GM10266 (cell line): ENCODE measurements around the gene TH.

Experiments used
- DNase-seq: peaks from one replicate; pipeline ENCODE4 v3.0.0; 2012; ENCODE audit errors: extremely low spot score
- TF ChIP-seq, protein P1 (sequence below): IDR thresholded peaks from 2 replicates; pipeline ENCODE4 v1.5.1; 2012; ENCODE audit warnings: mild to moderate bottlenecking, low read depth; ENCODE audit not compliant: control insufficient read depth, insufficient read depth; ENCODE audit errors: missing control alignments

Gene TH

DNA sequence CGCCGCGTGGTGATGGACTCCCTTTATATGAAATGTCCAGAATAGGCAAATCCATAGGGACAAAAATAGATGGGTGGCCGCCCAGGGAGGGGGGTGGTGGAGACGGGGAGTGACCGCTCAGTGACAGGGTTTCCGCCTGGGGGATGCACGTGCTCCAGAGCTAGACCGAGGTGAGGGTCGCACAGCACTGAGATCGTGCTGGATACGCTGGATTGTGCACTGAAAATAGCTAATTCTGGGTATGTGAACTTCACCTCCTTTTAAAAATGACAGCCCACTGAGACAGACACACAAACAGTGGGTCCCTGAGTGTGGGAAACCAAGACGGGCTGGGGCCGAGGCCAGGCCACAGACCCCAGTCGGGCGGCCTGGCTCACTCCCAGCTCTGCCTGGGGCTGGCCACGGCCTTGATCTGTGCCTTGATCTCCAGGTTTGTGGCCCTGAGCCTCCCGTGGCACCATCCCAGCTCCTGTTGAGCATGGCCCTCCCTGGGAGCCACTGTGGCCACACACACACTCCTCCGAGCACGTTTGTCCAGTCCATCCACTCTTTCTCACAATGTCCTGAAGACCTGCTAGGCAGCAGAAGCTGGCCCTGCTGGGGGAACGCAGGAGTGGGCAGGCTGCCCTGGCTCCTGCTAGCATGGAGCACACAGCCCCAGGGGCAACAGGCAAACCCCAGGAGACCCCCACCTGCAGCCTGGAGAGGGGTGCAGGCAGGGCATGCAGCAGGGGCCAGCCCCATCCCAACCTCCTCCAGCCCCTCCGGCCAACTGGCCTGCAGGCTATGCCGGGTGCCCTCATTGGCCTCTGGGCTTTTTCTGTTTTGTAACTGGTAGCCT is 41.0 kb upstream of the TH start:
- no peak for DNase-seq
- TF ChIP-seq, protein P1, sequence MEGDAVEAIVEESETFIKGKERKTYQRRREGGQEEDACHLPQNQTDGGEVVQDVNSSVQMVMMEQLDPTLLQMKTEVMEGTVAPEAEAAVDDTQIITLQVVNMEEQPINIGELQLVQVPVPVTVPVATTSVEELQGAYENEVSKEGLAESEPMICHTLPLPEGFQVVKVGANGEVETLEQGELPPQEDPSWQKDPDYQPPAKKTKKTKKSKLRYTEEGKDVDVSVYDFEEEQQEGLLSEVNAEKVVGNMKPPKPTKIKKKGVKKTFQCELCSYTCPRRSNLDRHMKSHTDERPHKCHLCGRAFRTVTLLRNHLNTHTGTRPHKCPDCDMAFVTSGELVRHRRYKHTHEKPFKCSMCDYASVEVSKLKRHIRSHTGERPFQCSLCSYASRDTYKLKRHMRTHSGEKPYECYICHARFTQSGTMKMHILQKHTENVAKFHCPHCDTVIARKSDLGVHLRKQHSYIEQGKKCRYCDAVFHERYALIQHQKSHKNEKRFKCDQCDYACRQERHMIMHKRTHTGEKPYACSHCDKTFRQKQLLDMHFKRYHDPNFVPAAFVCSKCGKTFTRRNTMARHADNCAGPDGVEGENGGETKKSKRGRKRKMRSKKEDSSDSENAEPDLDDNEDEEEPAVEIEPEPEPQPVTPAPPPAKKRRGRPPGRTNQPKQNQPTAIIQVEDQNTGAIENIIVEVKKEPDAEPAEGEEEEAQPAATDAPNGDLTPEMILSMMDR, result no peak

DNA sequence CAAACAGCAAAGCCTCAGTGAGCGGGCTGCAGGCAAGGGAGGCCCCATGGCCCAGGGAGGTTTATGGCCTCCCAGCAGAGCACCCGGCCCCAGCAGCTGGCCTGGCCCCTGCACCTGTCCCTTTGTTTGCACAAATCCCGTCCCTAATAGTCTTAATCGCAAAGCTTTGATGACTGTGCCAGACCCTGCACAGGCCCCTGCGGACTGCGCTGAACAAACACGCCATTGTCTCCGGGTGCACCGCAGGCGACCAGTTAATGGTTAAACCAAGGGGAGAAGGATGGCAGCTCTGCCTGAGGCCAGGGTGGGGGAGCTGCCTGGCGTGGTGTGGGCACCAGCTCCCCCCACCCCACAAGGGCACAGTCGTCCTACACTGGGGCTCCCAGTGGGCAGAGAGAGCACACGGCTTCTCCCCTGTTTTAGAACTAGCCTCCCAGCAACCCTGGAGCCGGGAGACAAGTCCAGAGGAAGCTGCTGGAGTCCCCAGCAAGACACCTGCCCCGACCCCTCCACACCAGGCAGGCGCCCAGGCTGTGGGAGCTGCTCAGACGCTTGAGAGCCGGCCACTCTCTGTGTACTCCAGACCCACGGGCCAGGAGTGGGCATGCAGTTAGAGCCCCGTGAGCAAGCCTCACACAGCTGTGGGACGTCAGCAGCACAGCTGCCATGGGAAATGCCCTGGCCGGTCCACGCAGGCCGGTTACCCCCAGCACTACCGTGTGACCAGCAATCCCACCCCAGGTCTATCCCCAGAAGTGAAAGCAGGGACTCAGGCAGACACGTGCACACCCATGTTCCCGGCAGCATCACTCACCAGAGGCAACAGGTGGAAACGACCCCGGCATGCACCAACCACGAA is 39.7 kb upstream of the TH start:
- no peak for DNase-seq
- TF ChIP-seq, protein P1, result no peak

DNA sequence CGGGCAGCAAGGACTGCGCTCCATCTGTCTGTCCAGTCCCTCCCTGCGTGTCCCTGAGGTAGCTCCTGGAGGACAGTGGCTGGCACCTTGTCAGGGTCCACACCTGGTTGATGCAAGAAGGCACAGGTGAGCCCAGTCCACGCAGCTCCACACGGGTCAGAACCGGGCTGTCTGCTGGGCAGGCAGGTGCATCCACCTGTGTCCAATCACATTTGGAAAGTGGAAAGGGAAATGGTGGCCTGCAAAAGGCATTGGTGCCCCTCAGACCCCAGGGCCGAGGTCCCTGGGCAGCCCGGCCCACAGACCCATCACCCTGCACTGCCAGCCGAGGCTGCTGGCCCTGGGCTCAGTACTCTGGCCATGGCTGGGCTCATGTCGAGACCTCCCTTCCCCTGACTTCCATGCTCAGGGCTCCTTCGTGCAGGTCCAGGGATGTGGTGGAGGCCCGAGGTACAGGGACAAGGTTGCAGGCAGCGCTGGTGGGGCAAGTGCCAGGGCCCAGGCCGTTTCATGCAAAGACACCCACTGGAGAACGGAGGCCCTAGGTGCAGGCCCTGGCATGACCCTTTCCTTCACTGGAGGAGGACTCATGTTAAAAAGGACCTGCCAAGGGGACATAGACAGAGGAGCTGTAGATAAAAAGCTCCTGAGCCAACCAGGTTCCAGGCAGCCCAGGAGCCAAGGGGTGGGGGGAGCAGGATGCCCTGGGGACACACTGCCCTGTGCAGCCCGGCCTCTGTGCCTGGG is 38.9 kb upstream of the TH start:
- TF ChIP-seq, protein P1, result no peak
- DNase-seq, result no peak

DNA sequence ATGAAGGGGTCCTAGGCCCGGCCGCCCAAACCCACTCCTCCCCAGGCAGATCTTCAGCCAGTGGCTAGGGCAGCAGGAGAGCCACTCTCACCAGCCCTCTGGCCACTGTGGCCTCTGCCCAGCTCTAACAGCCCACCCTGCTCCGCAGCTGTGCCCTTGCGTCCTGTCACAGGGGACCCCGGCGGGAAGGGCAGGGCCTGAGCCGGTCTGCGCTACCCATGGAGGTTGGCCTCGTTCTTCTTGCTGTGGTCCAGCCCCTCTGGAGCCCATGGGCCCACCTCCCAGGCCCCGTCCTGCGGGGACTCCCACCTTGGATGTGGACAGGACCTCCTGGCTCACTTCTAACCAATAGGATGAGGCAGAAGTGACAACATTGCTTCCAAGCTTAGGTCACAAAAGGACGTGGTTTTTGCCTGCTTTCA is 38.3 kb upstream of the TH start:
- no peak for DNase-seq
- TF ChIP-seq, protein P1, result no peak

DNA sequence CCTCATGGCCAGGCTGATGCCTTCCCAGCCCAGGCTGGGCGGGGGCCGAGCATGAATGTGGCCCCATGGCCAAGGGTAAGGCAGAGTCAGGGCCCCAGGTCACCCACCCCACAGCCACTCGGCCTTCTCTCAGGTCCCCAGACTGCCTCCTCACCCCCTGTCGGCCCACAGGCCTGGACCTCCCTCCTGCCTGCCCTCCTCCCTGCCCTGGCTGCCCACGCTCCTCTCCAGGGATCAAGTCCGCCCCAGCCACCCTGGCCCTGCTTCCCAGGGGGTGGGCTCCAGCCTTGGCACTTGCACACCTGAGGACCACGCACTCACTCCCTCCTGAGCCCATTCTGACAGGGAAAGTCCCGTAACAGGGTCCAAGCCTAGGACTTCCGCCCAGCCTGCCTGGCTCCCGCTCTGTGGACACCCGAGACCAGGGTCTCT is 37.8 kb upstream of the TH start:
- TF ChIP-seq, protein P1, result no peak
- DNase-seq, result no peak

DNA sequence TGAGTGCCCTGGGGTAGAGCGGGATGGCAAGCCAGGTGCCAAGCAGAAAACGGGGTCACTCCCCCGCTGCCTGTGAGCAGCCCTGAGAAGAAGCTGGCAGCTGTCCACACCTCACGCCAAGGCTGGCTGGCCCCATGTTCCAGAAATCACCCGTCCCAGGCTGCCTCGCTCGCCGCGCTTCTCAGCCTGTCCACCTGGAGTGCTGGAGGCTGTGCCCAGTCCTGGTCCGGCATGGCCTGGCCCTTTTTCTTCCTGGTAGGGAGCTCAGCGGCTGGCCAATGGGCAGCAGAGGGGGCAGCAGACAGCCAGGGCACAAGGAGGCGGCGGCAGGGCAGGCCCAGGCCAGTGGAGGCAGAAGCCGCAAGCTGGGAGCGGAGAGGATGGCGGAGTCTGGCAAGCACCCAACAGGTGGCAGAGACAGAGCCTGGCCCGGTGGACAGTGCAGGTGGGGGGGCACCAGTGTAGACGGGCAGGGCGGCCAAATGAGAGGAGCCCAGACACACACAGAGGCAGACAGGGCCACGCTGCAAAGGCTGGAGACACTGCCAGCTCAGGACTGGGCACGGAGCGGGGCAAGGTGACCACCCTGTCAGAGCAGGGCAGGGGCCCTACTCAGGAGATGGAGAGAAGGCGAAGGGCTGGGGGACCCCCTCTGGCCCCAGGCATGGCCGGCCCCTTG is 37.2 kb upstream of the TH start:
- no peak for DNase-seq
- TF ChIP-seq, protein P1, result no peak
